Epidermal melanocyte (primary cell): ENCODE measurements around the gene STARD3NL.

Experiments
- DNase-seq: peaks from one replicate; pipeline ENCODE4 v3.0.0; 2011; ENCODE audit warnings: low spot score; ENCODE audit not compliant: insufficient read length

Gene STARD3NL

DNA sequence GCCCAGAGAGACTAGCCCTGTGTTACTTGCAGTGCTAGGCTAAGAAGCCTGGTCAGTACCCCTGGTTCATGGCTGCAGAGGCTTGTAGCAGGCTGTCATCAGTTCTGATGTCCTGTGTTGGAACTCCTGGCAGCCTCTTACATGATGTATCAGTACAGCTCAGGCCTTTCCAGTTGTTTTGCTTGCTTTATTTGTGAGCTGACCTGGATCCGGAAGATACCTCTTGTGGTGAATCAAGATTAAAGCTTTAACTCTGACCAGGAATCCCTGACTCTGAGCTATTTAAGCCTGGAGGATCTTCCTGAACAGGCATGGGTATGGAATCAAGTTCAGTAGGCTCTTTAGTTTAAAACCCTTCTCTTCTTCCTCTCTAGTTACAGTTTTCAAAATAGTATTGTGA, 4.4 kb downstream of the STARD3NL start:
- DNase-seq, result no peak

DNA sequence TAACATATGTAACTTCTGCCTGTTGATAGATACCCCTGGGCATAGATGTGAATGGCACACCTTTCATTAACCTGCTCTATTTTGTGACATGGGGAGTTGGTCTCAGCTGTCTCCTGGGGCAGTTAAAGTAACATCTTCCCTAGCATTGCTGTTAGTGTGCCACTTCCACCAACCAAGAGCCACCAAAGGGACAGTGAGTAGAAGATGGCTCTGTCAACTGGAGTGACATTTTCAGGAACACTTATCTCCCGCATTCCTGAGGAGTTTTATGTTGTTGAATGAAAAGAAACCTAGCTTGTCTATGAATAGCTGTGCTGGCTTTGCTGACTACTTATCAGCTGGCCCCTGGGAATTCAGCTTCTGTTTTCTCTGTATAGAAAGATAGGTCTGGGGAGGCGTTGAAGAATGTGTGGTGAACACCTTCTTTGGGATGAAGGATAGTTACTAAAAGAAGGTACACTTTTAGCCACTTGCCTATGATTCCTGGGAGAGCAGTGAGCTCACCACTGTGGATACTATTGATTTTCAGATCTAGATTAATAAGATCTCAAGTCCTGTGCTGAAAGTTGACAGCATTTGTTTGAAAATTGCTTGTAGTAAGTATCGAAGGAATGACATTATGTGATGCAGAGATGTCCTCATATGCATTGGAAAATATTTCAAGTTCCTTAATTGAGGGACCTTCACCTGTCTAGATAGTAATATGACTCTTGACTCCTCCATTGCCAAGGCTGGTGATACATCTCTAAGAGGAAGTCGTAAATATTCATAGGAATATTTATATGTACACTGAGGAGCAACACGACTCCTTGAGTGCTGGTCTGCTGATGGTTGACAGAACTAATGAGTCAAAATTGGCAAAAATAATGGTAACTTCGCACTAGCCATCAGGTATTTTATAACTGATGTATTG, 7.6 kb downstream of the STARD3NL start:
- DNase-seq, result no peak

DNA sequence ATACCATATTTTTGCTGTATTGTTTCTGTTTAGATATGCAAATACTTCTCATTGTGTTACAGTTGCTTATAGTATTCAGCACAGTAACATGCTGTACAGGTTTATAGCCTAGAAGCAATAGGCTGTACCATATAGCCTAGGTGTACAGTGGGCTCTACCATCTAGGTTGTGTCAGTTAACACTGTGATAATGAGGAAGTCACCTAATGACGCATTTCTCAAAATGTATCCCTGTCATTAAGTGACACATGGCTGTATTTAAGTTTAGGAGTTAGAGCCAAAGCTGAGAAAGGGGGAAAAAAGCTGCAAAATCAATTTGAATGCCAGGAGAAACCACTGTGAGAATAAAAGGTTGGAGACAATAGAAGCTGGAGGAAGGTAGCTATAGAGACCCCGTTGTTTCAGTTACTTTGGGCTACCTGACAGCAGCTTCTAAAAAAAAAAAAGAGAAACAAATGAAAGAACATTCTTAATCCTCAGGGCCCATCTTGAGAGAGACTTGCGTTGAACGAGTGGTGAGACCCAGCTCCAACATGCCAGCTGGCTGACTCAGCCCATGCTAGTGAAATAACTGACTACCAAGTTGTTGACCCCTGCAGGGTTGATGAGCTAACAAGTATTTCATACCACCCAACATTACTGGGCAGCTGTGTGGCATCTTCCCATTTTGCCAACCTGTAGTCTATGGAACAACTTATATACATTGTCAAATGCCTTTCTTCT, 8.7 kb downstream of the STARD3NL start:
- no peak for DNase-seq

DNA sequence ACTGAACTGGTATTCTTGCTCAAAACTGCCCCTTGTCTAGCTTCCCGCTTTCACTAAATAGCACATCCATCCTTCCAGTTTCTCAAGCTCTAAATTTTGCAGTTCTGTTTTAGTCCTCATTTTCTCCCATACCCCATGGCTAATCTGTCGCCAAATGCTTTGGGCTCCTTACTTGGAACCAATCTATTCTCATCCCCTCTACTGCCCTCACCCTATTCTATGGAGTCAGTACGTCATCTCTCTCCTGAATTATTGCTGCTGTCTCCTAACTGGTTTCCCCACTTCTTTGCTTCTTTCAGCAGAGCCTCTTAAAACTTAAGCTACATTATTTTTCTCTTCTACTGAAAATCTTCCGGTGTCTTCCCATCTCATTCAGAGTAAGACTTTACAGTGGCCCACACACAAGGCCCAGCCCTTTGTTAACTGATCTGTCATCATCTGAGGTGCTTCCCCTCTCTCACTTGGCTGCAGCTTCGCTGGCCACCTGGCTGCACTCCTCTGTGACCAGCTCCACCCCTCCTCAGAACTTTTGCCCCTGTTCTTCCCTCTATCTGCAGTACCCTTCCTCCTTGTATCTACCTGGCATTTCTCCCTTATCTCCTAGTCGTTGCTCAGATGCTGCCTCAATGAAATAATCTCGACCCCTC, 9.9 kb downstream of the STARD3NL start:
- no peak for DNase-seq

DNA sequence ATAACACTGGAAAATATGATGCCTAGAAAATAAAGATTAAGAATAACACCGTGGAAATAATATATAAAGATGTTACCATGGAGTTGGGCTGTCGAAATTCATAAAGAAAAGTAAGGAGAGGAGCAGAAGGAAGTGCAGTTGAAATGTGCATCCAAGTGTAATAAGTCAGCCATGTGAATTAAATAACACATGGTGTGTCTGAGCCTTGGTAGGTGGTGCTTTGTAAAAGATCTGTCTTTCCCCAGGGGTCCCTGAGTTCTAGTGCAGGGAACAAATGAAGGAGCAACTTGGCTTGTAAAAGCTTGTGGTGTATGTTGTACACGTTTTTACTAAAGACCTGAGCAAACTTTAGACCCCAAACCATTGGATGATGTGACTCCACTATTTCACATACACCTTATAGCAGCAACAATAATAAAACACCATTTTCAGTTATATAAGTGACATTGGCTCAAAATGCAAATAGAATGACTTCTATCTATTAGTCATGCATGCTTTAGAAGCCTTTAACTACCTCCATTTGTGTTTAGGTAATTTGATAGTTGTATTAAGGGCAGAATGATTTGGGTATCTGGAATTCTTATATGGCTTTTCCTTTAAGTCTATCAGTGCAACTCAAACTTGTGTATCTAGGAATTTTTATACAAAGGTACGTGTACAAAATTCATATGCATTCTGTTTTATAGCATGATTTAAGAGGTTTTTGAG, 11.3 kb downstream of the STARD3NL start:
- no peak for DNase-seq

DNA sequence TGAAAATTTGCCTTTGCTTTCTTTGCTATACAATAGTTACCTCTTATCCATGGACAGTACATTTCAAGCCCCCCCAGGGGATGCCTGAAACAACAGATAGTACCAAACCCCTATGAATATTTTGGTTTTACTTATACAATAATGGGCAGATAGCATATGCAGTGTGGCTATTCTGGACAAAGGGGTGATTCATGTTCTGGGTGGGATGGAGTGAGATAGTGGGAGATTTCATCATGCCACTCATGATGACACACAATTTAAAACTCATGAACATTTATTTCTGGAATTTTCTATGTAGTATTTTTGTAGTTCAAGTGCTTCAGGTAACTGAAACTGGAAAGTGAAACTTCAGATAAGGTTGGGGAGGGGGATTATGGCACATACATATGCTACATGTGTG, 12.0 kb downstream of the STARD3NL start:
- DNase-seq, result no peak

DNA sequence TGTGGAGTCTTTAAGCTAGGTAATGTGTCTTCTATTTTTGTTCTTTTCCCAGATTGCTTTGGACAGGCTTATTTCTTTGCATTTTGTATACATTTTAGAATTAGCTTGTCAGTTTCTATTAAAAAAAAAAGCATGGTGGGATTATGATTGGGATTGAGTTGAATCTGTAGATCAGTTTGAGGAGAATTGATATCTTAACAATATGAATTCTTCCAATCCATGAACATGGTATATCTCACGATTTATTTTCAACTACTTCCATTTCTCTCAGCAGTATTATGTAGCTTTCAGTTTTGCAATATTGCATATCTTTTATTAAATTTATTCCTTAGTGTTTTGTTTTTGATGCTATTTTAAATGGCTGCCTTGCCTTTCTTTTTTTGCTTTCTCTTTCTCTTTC, 13.7 kb downstream of the STARD3NL start:
- DNase-seq, result no peak

DNA sequence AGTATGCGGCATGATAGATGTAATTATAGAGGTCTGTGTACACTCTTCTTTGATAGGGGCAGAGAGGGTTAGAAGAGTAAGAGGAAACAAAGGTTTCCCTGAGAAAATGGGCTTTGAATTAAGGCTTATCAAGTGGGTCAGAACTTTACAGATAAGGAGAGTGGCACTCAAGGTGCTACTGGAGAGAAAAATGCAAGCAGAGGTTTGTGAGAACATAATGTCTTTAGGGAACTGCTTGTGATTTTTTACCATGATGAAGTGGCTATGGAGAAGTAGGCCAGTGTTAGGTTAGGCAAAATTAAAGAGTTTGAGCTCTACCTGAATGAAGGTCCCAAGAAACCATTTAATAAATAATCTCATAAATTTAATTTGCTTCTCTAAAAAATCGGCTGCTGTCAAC, 14.3 kb downstream of the STARD3NL start:
- DNase-seq, result no peak

DNA sequence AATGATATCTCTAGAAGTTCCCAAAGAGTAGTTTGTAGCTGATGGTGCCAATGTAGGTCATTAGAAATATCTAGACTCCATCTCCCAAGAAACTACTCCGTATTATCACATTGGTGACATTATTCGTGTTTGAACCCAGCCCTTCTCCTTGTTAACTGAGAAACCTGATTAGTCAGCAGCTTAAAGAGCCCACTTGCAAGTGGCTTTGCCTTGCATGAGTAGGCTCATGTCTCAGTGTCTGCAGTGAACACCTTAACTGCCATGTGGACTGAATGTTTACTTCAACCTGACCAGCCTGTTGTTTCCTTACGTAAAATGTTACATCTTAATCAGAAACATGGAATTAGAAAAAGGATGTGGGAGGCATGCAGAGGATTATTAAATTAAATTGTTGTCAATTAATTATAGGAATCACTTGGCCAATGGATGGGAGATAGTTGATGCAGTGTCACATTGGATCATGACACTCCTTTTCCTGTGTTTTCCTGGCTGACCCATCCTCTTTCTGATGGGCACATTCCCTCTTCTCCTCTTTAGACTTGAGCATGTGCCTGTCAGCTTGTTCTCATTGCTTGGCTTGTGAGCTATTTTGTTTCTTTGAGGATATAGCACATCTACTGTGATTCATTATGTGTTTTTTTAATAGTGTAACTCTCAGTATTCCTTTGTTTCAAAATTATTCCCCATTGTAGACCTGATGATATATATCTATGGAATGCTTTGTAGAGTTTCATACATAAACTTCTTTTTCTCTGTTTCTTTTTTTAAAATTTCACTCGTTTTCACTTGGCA, 18.0 kb downstream of the STARD3NL start:
- DNase-seq, result no peak

DNA sequence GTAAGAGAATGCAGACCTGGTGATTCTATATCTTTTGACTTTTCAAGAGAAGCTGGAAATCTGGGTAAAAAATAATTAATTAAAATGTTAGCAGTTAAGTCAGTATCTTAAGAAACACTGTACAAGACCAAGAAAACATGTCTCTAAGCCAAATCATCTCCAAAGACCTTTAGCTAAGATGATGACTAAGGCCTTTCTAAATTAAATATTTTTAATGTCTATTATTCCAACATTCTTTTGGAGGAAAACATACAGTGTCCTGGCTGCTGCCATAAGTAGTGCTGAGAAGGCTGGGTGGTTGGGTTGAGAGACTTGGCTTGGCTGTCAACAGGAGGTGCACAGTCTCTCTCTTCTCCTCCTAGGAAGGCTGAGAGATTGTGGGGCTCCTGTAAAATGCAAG, 20.3 kb downstream of the STARD3NL start:
- DNase-seq, result no peak

DNA sequence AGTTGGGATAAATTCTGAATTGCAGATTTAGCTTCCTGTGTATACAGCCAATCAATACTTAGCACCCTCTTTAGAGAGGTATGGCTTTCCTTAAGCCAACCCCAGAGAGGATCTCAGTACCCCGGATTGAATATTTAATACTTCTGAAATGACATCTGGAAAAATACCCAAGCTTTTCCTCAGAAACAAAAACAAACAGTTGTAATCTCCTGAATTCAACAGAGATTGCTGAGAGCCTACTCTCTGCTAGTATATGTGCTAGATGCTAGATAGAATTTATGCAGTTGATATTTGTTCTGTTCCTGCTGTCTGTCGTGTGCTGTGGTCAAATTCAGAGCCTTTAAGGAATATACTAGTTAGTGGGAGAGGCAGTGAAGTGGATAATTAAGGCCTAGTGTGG, 21.1 kb downstream of the STARD3NL start:
- no peak for DNase-seq

DNA sequence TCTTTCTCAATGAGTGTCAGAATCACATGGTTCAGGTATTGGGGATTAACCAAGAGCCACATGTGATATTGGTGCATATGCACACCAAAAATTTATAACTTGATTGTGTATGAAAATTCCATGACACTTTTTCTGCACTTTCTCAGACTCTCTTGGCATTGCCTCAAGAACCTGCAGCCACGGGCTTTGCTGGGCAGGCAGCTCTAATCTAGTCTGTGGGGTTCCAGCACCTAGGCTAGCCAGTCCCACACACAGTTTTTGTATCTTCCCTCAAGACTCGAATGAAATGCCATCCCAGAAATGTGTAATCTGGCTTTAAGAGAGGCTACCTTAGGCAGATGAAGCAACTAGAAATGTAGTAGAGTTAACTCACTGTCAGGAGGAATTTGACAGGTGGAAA, 21.7 kb downstream of the STARD3NL start:
- DNase-seq, result no peak

DNA sequence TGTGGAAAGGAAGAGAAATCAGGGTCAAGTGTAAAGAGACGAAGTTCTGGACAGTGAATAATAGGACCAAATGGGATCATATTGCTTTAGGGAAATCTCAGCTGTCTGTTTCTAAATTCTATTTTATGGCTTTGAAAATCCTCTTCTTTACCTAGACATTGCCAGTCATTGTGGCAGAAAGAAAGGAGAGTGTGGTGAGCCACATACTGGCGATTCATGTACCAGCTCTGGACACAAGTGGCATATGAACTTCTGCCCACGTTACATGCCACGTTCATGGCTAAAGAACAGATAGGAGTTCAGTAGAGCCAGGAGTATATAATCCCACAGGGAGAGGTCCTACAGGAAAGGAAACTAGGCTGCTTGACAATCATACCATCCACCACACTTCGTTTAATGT, 28.0 kb downstream of the STARD3NL start:
- no peak for DNase-seq

DNA sequence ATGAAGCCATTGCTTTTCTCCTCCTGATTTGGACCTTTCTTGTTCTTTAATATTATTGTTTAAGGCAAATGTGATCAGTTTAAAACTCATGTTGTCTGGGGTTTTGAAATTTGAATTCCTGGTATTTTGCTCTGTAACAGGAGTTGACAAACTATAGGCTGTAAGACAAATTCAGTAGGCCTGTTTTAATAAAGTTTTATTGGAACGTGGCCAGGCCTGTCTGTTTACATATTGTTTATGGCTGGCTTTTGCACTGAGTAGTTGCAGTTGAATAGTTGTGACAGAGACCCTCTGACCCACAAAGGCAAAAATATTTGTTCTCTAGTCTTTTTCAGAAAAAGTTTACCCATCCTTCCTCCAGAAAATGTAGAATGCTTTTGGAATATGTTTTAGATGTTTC, 29.8 kb downstream of the STARD3NL start:
- DNase-seq, result no peak

DNA sequence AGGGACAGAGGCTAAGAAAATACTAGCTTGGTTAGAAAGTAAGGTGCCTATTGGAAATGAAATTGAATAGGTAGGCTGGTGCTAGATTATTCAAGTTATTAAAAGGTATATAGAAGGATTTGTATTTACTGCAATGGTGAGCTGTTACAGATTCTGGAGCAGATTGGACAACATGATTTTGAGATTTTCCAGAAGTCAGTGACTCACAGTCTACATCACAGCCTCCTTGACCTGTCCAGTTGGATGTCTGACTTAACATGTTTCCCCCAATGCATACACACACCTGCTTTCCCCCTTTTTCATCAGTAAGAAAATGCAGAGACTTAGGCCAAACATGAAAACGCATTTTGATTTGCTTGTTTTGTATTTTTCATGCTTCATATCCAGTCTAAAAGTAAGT, 33.4 kb downstream of the STARD3NL start:
- DNase-seq, result no peak

DNA sequence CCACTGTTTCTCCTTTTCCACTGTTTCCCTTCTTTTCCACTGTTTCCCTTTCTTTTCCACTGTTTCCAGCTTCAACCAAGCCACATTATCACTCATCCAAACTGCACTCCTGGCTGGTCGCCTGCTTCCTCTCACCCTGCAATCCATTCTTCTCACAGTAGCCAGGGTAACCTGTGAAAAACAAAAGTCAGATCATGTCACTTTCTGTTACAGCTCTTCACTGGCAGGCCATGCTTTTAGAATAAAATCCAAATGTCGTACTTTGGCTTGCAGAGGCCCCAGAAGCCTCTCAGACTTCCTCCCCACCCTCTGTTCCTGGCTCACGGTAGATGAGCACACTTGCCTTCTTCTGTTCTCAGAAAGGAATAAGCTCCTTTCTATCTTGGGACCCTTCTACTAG, 33.9 kb downstream of the STARD3NL start:
- no peak for DNase-seq

DNA sequence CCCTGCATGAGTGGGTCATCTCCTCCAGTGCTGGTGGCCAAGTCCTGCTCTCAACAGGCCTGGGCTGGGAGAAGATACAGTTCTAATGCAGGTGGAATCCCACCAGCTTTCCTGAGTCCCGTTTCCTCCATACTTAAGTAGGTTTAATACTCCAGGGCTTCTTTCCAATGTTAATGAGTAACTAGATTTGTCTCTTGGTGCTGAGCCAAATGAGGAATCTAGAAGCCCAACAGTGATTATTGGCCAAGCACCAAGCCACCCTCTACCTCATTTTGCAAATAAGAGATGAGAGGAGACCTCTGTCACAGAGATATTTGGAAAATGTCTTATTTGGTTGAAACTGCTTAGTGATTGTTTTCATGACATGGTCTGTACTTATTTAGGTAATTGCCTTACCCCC, 37.1 kb downstream of the STARD3NL start:
- no peak for DNase-seq

DNA sequence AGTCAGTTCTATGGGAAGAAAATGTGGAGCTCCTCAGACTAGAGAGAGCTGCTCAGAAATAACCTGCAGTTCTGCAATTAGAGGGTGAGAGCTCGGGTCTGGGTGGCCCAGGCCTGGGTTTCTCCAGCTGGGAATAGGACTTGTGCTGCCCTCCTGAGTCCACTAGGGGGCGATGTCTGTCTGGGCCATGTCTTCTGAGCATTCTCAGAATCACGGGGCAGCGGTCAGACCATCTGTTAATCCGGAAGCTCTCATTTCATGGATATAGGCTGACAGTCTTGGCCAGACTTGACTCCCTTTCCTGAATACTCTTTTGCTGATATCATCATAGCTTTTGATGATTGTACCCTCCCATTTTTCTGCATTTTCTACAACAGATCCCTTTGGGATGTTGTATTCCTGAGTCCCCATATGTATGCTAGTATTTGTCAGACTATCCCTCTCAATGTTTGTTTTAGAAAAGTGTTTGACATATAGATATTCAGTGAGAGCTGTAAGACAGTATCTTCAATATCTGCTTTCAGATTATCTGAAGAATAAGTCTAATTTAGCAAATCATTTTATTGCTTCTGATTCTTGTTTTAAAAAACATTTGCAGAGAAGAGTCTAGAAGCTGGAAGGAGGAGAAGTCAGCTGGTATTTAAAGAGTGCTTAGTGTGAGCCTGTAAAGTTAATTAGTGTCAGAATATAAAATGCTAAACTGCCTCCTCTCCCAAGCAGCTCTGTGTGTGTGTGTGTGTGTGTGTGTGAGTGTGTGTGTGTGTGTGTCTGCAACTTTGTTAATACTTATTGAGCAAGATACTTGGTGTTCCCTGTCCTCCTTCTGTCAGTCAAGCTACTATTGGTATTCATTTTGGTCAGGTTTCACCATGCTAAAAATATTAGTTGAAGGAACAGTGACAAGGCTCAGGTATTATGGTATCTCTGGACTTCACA, 38.0 kb downstream of the STARD3NL start:
- DNase-seq, result peak; percentile 87

DNA sequence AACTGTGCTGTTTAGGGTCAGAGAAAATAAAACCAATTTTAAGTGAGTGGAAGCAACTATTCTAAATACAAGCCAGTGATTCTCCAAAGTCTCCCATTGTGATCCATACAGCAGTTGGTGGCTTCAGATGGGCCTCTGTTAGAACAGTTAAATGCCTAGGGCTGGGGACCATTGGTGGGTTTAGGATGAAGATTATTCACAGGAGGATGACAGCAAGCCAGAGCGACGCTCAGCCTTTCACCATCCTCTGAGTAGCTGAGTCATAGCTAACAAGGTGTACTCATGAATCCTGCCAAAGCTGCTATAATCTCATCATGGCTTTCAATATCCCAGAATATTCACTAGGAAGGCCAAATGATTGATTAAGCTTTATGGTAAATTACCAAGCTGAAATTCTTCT, 39.6 kb downstream of the STARD3NL start:
- DNase-seq, result no peak

DNA sequence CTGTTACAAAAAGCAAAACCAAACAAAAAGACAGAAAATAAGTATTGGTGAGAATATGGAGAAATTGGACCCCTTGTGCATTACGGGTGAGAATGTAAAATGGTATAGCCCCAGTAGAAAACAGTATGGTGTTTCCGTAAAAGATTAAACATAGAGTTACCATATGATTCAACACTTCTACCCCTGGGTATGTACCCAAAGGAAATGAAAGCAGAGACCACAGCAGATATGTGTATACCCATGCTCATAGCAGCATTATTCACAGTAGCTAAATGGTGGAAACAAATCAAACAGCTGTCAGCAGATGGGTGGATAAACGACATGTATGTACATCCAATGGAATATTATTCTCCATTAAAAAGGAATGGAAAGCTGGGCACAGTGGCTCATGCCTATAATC, 42.4 kb downstream of the STARD3NL start:
- no peak for DNase-seq
